Osteocyte (in vitro differentiated cells): ENCODE data around the gene IDUA. TPM values are rescaled to one million over a fixed set of nuclear protein-coding genes. Genes with fewer than 3 reads are reported as not detected.
"Not testable (repeated sequence)": the region's sequence is repeated elsewhere in the genome, so short reads cannot be mapped to it uniquely, and the experiment has no call there.

Experiments
- DNase-seq: peaks from one replicate; pipeline ENCODE4 v3.0.0; 2021; ENCODE audit warnings: mixed read lengths; ENCODE audit not compliant: unreplicated experiment; ENCODE audit errors: extremely low spot score
- H3K27ac Mint-ChIP-seq: one replicate; pipeline ENCODE4 v1.8.0; 2021; ENCODE audit warnings: mild to moderate bottlenecking, mixed read lengths; ENCODE audit not compliant: unreplicated experiment
- H3K27me3 Mint-ChIP-seq: one replicate; pipeline ENCODE4 v1.8.0; 2021; ENCODE audit warnings: mixed read lengths; ENCODE audit not compliant: unreplicated experiment
- H3K36me3 Mint-ChIP-seq: one replicate; pipeline ENCODE4 v1.8.0; 2021; ENCODE audit warnings: mixed read lengths; ENCODE audit not compliant: unreplicated experiment
- H3K4me1 Mint-ChIP-seq: one replicate; pipeline ENCODE4 v1.8.0; 2021; ENCODE audit warnings: mixed read lengths; ENCODE audit not compliant: unreplicated experiment
- H3K4me3 Mint-ChIP-seq: one replicate; pipeline ENCODE4 v1.8.0; 2021; ENCODE audit warnings: mild to moderate bottlenecking, moderate library complexity, mixed read lengths; ENCODE audit not compliant: unreplicated experiment
- H3K9me3 Mint-ChIP-seq: one replicate; pipeline ENCODE4 v1.8.0; 2021; ENCODE audit warnings: mixed read lengths; ENCODE audit not compliant: unreplicated experiment
- CTCF ChIP-seq: fragments of 200-600 bp; sonication (generic); IDR thresholded peaks from 2 replicates; pipeline ENCODE4 v1.5.0; 2021; ENCODE audit warnings: antibody characterized with exemption, mild to moderate bottlenecking, moderate library complexity
- total RNA-seq: library from RNA; stranded (reverse); gene quantifications from 2 replicates; pipeline ENCODE4 v1.2.1, GENCODE V29; 2021

IDUA gene
- total RNA-seq, 1 donor from 2014 or later, result 67.8 TPM

- H3K27ac Mint-ChIP-seq, result no peak overlapping the region
- no peak for TF ChIP-seq CTCF
Measured at GRCh38 chr4:974668-975067, 12.2 kb upstream of the IDUA start.

GRCh38 chr4:976016-976415 is 10.8 kb upstream of the IDUA start:
- not testable (repeated sequence) for H3K4me3 Mint-ChIP-seq

More at GRCh38 chr4:974668-975067, 12.2 kb upstream of the IDUA start:
- H3K36me3 Mint-ChIP-seq, result no peaks in the 10 kb centered on the region
- no peak overlapping the region for H3K4me3 Mint-ChIP-seq
- H3K4me1 Mint-ChIP-seq, result peaks cover 11% of the 10 kb centered on the region
- H3K9me3 Mint-ChIP-seq, result no peaks in the 10 kb centered on the region
- no peaks in the 10 kb centered on the region for H3K27me3 Mint-ChIP-seq
- DNase-seq, result no peak

GRCh38 chr4:978957-979701 is 7.7 kb upstream of the IDUA start:
- no peak overlapping the region for H3K27ac Mint-ChIP-seq
- no peak overlapping the region for H3K4me3 Mint-ChIP-seq
- DNase-seq, result no peak

More at GRCh38 chr4:976016-976415, 10.8 kb upstream of the IDUA start:
- H3K27ac Mint-ChIP-seq, DNase-seq, H3K27me3 Mint-ChIP-seq, H3K9me3 Mint-ChIP-seq, H3K36me3 Mint-ChIP-seq: not testable (repeated sequence)
- H3K4me1 Mint-ChIP-seq, result peaks cover 11% of the 10 kb centered on the region

GRCh38 chr4:982291-982690 is 4.6 kb upstream of the IDUA start:
- Mint-ChIP-seq H3K9me3 (no peaks in the 10 kb centered on the region), H3K27ac (no peak overlapping the region), H3K27me3 (no peaks in the 10 kb centered on the region), H3K36me3 (no peaks in the 10 kb centered on the region), H3K4me3 (no peak overlapping the region), H3K4me1 (peaks cover 17% of the 10 kb centered on the region)
- no peak for DNase-seq
- no peak for TF ChIP-seq CTCF

More at GRCh38 chr4:978957-979701, 7.7 kb upstream of the IDUA start:
- Mint-ChIP-seq H3K27me3 (no peaks in the 10 kb centered on the region), H3K9me3 (no peaks in the 10 kb centered on the region), H3K4me1 (peaks cover 5% of the 10 kb centered on the region), H3K36me3 (no peaks in the 10 kb centered on the region)
- no peak for TF ChIP-seq CTCF

- Mint-ChIP-seq H3K27ac (no peak overlapping the region), H3K9me3 (no peaks in the 10 kb centered on the region), H3K27me3 (no peaks in the 10 kb centered on the region), H3K4me1 (peaks cover 21% of the 10 kb centered on the region), H3K4me3 (no peak overlapping the region), H3K36me3 (no peaks in the 10 kb centered on the region)
- no peak for TF ChIP-seq CTCF
- DNase-seq, result no peak
Measured at GRCh38 chr4:982814-983213, 4.0 kb upstream of the IDUA start.
